Smooth muscle cell of the brain vasculature (primary cell): Measurements from ENCODE around the gene GATAD2A.
"Not testable (repeated sequence)": the region's sequence is repeated elsewhere in the genome, so short reads cannot be mapped to it uniquely, and the experiment has no call there.

ENCODE experiments used
- DNase-seq: peaks from one replicate; pipeline ENCODE4 v3.0.0-alpha.2; 2012; ENCODE audit warnings: low read depth, low spot score

Gene GATAD2A, protein sequence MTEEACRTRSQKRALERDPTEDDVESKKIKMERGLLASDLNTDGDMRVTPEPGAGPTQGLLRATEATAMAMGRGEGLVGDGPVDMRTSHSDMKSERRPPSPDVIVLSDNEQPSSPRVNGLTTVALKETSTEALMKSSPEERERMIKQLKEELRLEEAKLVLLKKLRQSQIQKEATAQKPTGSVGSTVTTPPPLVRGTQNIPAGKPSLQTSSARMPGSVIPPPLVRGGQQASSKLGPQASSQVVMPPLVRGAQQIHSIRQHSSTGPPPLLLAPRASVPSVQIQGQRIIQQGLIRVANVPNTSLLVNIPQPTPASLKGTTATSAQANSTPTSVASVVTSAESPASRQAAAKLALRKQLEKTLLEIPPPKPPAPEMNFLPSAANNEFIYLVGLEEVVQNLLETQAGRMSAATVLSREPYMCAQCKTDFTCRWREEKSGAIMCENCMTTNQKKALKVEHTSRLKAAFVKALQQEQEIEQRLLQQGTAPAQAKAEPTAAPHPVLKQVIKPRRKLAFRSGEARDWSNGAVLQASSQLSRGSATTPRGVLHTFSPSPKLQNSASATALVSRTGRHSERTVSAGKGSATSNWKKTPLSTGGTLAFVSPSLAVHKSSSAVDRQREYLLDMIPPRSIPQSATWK

DNA sequence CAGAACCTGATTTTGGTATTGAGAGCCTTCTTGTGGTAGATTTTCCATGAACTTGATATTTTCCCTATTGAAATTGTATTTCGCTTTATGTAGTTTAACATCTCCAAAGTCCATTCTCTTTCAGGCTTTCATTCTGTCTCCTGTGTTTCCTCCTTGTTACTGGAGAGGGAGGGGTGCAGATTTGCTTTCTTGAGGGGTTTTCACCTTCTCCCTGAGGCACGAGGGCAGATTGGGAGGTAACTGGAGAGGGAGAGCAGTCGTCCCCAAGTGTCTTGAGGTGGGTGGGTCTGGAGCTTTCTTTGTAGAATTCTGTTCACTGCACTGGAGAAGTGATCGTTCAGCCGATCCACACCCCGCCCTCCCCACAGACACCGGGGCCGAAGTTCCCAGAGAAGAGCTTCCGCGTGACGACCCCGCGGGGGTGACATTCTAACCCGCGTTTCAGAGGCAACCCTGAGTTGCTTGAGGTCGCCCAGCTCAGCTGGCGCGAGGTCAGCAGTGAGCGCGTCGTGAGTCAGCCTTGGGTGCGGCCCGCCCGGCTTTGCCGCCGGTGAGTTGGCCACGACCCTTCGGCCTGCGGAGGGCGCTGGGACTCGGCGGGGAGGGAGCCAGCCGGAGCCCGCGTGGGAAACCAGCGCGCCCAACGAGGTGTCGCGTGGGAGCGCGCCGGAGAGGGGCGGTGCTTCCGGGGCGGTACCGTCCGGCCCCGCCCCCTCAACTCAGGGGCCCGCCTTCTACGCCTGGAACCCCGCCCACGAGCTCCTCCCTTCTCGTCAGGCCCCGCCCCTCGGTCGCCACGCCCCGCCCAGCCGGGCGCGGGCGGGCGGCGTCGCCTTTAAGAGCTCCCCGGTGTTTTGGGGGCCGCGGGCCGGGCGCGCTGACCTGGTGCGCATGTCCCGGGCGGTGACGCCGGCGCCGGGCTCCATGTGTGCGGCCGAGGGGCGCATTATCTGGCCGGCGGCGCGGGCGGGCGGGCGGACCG, at the start of gene GATAD2A:
Gene GATAD2A (plus strand): TSS at position 797 of the 982 bp plus-strand sequence. CDS start 59,671 bp downstream, outside the sequence.
- DNase-seq = peak; percentile 83

DNA sequence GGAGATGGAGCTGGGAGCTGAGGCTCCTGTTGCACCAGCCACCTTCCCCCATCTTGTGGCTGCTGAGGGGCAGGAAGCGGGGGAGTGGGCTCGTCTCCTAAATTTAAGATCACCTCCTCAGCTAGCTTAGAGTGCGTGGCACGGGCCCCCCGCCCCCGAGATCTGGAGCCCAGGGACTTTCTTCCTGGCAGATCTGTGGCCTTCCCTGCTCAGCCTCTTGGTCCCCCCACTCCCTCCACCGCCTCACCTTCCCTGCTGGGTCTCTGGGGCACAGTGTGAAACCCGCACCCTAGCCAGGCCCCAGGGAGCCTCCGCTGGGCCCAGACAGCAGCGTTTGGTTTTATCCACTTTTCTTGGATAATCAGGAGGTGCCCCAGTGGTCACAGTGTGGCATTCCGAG, 49.0 kb upstream of the GATAD2A start:
- no peak for DNase-seq

DNA sequence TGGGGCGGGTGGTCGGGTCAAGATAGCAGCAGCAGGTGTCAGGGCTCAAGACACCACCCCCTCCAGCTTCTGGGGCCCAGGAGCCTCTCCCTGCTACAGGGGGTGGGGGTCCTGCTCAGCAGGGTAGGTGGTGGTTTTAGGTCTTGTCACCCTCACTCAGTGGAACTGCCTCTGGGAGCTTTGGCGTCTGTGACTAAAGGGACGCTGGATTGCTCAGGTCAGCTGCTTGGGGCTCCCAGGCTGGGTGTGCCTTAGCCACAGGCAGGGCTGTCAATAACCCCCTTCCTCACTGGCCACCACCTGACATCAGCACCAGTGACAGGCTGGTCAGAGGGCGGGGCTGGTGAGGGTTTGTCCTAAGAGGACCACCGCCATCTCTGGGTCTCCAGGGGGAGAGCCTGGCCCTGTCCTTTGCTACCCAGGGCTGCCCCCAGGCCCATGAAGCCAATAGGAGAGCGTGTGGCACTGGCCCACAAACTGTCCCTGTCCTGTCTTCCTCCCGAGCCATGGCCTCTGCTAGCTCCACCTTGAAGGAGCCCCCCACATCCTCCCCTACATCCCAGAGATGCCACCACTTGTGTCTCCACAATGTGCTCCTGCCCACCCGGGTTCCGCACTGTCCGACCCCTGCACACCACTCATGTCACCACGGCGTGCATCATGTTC, 48.4 kb upstream of the GATAD2A start:
- no peak for DNase-seq

DNA sequence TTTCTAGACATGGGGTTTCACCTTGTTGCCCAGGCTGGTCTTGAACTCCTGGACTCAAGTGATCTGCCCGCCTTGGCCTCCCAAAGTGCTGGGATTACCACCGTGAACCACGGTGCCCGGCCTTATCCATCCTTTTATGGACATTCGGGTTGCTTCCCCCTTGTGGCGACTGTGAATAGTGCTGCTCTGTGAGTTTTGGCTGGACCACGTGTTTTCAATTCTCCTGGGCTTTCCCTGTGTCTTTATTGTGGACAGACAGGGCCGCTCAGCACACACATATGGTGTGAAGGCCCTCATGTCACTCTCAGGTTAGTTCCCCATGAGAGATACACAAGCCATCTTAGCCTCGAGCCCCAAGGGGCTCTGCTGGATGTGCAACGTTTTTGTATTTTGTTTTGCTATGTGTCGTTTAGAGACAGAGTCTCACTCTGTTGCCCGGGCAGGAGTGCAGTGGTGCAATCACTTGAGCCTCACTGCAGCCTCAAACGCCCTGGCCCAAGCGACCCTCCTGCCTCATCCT, 44.3 kb upstream of the GATAD2A start:
- peak; percentile 67 for DNase-seq

DNA sequence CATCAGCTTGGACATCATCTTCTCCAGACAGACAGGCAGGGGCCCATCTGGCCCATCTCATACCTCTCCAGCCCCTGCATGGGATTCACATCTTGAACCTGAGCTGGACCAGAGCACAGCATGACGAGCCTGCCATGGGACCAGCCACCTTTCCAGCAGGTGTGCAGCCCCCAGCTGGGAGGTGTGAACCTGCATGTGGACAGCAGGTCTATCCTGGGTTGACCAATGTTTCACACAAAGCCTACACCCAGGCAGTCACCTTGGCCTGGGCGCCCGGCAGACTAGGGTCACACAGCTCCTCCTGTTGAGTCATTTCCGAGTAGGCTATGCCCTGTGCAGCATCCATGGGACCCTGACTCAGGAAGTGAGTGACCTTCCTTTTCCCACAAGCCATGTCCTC, 43.4 kb upstream of the GATAD2A start:
- no peak for DNase-seq

DNA sequence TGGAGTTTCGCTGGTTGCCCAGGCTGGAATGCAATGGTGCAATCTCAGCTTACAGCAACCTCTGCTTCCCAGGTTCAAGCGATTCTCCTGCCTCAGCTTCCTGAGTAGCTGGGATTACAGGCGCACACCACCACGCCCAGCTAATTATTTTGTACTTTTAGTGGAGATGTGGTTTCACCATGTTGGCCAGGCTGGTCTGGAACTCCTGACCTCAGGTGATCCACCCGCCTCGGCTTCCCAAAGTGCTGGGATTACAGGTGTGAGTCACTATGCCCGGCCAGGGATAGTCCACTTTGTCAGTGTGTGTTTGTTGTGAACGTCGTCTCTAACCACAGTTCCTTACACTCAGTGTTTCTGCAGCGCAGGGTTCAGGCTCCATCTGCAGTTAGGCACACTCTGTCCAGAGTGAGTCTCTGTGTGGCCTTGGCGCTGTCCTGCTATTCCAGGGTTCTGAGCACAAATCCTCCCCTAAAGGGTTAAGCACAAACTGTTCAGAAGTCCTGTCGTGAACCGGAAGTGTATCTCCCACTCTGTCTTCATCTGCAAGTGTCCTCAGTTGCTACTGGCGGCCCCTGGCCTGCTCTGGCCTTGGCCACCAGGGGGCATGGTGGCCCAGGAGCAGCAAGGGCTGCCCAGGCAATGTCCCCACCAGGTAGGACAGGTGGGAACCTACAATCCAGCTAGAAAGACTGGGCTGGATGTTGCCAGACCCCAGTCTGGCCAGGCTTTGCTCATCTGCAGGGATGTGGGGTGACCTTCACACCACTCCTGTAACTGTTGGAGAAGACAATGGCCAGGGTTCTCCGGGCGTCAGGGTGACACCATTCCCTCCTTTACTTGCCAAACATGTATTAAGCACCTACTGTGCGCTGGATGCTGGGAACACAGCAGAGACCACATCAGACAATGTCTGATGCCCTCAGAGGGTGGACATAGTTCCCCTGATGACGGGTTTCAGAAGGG, 38.8 kb upstream of the GATAD2A start:
- peak; percentile 29 for DNase-seq

DNA sequence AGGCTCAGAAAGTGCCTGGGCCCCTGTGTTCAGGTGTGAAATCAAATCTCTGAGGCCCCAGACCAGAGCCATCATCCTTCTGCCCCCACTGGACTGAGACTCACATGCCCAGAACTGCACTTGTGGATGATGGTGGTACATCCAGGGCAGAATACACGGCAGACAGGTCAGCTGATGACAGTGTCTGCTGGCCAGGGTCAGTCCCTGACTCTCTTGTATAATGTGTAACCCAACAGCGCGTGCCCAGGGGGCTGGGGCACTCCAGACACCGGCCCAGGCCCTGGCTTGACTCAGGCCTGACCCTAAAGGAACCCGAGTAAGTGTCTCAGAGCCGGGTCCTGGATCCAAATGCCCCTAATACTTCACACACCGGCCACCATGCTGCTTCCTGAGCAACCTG, 37.4 kb upstream of the GATAD2A start:
- DNase-seq = no peak

DNA sequence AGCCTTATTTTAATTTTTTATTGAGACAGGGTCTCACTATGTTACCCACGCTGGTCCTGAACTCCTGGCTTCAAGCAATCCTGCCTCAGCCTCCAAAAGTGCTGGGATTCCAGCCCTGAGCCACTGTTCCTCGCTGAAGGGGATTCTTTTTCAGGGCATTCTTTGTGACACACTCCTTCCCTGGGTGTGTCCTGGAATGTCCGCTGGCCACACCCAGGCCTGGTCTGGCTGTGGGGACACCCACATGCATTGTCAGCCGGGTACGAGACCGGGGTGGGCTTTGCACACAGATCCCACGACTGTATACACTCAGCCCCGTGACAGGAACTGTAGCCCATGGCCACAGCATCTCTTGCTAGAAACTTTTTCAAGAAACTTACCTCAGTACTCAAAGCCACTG, 34.4 kb upstream of the GATAD2A start:
- no peak for DNase-seq

DNA sequence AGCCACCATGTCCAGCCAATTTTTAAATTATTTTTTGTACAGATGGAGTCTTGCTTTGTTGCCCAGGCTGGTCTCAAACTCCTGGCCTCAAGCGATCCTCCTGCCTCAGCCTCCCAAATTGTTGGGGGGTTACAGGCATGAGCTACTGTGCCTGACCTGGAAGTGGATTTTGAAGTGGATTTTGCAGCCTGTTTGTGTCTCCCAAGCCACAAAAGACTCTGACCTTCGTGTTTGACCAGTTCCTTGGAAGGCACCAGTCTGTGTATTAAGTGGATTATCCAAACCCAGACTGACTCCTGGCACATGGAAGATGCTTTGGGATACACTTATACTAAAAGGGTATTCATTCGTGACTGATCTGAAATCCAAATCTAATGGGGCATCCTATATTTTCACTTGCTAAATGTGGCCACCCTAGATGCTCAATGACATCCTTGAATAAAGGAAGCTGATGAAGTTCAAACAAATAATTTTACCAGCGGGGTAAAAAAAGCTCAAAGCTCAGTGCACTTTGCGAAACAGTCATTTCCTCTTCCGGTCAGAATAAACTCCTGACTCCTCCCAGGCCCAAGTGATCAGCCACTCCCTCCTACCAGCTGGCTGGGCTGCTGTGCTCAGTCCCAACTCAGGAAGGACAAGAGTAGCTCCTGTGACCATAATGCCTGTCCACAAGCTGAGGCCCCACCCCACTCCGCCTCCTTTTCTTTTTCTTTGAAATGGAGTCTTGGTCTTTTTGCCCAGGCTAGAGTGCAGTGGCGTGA, 32.6 kb upstream of the GATAD2A start:
- no peak for DNase-seq

DNA sequence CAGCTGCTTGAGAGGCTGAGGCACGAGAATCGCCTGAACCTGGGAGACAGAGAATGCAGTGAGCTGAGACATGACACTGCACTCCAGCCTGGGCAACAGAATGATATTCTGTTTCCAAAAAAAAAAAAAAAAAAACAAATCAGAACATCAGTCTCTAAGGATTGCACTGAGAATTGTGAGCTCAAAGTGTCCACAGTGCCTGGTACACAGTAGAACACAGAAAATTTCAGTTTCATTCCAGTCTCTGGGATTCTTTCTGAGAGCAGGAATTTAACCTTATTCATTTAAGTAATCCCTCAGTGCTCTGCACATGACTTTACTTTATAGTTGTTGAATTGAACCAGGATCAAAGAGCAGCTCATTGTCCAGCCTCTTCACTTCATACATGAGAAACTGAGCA, 25.9 kb upstream of the GATAD2A start:
- no peak for DNase-seq

DNA sequence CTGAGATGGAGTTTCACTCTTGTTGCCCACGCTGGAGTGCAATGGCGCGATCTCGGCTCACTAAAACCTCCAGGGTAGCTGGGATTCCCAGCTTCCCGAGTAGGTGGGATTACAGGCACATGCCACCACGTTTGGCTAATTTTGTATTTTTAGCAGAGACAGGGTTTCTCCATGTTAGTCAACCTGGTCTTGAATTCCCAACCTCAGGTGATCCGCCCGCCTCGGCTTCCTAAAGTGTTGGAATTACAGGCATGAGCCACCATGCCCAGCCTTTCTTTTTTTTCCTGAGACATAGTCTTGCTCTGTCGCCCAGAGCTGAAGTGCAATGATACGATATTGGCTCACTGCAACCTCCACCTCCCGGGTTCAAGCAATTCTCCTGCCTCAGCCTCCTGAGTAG, 25.2 kb upstream of the GATAD2A start:
- not testable (repeated sequence) for DNase-seq

DNA sequence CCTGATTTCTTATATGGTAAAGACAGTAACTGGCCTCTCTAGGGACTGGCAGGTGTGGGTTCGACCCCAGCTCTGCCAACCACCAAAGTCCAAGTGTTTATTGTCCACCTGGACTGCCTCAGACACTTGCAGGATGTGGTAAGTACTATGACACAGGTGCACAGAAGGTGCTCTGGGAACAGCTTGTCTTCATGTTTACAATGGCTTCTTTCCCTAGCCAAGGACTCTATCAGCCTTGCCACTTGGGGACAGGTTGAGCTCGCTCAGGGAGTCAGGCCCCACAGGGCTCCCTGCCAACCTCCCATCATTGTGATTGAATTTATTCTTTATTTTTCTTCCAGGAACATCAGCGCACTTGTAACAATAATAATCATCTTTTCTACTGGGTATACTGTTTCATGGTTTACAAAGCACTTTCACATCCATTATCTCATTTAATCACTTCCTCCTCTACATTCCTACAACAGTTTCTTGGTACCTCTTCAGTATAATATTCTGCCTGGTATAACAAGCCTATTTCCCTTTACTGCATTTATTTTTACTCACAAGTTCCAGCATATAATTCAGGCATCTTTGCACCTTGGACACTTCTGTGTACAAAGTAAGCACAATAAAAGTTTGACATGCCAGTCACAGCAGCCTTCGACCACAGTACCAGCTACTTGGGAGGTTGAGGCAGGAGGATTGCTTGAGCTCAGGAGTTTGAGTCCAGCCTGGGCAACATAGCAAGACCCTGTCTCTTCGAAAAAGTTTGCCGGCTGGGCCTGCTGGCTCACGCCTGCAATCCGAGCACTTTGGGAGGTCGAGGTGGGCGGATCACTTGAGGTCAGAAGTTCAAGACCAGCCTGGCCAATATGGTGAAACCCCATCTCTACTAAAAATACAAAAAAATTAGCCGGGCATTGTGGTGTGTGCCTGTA, 24.2 kb upstream of the GATAD2A start:
- DNase-seq = no peak

DNA sequence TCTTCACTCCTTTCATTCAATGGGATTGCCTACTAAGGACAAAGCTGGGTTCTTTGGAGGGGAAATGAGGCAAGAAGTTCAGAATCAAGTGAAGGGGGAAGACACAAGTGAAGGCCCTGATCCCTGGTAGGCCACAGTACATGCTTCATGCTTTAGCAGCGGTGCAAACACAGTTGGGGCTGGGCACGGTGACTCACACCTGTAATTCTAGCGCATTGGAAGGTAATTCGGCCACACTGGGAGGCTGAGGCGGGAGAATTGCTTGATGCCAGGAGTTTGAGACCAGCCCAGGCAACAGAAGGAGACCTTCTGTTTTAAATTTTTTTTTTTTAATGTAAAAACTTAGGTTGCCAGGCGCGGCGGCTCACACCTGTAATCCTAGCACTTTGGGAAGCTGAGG, 23.4 kb upstream of the GATAD2A start:
- DNase-seq = no peak

DNA sequence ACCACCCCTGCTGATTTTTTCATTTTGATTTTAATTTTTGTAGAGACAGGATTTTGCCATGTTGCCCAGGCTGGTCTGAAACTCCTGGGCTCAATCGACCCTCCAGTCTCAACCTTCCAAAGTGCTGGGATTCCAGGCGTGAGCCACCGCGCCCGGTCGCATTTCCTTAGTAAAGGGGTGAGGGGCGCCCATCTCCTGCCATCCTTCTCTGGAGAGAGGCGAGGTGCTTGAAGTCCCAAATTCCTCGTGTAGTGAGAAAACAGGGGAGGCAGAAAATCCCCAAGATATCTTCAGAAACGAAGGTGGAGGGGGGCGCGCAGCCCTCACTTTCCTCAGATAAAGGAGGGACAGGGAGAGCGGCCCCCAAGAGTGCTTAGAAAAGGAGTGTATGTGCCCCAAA, 21.0 kb upstream of the GATAD2A start:
- no peak for DNase-seq

DNA sequence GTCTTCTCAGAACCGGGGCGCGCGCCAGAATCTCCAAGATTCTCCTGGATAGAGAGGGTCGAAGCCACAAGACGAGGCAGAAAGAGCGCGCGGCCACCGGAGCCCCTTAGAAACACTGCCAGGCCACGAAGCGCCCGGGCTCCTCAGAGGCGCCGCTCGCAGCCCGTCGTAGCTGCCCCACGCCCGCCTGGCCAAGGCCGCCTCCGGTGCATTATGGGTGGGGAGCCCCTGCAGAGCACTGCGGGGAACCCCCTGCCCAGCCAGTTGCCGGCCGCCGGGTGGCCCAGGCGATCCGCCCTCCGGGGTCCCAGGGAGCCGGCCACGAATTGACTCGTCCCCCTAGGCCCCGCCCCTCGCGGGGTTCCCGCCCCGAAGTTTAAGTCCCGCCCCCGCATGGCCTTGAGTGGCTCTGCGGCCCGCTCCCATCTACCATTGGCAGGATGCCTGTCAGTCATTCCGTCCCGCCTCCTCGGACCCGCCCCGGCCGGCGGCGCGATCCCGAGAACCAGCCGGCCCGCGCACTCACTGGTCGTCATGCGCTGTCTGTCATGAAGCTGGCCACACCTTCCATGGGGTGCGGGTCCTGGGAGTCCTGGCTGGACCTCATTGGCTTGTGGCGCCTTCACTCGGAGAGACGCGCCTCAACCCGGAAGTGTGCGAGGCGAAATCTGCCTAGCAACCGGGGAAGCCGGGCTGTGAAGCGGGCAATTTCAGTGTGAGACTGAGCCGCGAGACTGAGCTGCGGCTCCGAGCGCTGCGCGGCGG, 20.2 kb upstream of the GATAD2A start:
- DNase-seq = peak; percentile 99

DNA sequence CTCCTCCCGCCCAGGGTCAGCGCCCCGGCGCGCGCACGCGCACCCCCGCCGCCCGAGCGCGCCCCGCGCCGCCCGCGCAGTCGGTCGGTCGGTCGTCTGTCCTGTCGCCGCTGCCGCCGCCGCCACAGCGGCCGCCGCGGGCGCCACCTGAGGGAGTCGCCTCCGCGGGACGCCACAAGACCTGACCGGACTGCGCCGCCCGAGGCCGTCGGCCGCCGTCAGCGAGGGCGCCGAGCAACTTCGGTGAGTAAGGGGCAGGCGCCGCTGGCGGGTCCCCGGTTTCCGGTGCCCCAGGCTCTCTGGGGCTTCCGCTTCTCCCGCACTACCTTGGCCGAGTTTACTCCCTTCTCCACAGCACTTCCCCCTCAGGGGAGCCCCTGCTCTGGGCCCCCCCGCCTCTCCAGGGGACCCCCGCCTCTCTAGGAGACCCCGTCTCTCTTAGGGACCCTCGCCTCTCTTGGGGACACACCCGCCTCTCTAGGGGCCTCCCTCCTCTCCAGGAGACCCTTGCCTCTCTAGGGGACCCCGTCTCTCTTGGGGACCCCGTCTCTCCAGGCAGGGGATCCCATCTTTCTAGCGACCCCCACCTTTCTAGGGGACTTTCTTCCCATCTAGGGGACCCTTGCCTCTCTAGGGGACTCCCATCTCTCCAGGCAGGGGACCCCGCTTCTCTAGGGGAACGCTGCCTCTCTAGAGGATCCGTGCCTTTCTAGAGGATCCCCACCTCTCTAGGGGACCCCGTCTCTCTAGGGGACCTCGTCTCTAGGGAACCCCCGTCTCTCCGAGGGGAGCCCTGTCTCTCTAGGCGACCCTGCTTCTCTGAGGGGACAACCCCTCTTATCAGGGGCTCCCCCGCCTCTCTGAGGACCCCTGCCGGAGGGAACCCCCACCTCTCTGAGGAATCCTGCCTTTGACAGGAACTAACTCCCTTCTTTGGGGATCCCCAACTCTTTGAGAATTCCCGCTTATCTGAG, 19.3 kb upstream of the GATAD2A start:
- no peak for DNase-seq
